HL-60/S4 (cell line): Measurements from ENCODE around the gene SLN.

ENCODE experiments used
- in situ Hi-C: fragments of 300-500 bp; cut with MboI; formaldehyde crosslinking; loops from 2 replicates; pipeline ENCODE4 v1.14.3; 2022; ENCODE audit warnings: low sequenced_read_pairs

SLN gene

DNA sequence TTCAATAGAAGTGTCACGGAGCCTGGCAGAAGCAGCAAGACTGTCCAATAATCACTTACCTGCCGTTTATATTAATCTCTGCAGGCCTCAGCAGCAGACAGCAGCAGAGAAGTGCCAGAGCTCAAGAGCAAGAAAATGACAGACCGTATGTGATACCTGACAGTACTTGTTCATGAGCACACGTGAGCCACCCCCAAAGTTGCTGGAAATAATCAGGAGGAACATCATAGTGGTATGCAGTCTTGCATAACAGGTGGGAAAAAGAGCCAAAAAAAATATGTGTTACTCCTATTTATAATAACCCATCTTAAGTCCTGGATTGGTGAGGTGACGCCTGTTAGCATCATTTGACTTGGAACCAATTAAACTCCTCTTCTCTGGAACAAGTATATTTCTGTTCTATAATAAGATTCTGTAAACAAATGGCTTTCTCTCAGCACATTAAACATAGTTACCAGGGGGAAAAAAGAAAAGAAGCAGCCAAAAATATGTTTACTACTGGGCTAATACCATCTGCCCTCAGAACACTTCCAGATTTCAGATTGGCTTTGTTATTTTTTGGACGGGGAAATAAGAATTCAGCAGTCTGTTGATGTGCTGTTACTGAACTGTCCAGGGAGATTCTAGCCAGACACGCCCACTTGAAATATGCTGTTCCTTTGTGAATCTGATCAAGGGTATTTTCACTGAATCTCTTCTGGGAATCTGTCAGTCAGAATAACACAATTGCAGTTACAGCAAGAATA, 7.9 kb upstream of the SLN start:
- in situ Hi-C loops, result no loop called here

DNA sequence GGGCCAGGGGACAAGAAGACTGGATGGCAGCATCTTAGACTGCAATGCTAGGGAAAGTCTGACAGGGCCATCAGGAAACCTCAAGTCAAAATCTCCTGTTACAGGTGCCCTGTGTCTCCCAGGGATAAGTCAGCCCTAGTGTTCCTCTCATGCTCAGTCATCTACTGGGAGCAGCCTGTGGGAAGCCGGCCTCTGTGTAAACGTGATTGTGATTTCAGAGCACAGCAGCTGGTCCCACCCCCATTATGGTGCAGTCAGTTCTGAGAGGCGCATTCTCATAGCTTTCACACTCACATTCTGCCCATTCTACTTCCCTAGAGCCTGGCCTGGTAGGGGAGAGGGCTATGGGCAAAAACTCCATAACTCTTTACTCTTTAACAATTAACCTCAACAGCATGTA, 7.2 kb upstream of the SLN start:
- in situ Hi-C loops, result no loop called here

DNA sequence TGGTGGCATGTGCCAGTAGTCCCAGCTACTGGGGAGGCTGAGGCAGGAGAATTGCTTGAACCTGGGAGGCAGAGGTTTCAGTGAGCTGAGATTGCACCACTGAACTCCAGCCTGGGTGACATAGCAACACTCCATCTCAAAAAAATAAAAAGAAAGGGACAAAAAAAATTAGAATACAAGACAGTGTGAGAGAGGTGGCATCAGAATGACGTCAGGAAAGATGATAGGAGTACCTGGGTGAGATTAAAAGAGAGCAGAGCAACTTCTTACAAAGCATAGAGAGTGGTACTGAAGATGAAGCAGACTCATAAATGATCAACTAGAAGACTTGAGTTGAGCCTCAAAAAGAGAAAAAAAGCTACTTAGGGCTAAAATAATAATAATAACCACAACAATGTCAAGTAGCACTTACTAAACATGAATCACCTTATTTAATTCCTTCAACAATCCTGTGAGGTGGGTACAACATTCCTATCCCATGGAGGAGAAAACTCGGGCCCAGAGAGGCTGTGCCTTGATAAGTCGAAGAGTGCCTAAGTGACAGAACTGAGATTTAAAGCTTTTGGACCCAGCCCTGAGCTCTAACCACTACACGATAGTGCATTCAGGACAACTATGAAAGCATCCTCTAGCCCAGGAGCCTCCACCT, 5.2 kb upstream of the SLN start:
- in situ Hi-C loops, result no loop called here

DNA sequence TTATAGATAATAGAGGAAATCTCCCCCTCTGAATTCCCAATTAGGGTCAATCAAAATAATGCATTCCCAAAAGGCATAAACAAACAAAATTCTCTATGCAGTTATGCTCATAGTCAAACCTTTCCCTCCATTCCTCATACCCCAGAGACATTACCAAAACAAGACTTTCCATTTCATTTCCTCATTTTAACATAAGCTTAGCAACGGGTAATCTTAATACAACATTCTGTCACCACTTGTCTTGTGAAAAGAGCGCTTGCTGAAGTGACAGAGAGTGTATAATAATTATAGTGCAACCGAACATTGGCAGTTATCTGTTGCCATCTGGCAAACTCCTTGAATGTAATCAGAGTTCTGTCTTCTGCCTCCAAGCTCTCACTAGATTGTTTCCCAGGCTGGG, 1.2 kb upstream of the SLN start:
- in situ Hi-C loops, result no loop called here

DNA sequence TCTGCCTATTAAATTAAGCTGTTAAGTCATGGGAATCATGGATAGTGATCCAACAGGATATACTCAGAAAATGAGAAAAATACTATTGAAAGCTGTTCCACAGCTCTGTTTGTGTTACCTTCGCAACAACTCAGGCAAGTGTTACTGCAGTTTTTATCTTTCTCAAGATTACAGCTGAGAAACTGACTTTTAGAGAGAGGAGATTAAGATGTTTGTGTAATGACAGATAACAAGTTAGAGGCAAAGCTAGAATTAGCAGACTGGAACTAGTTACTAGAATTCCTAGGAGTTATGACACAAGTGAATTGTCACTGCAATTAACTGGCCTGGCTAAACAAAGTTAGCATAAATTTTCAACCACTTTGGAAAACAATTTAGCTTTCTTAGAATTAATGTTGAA, 1.6 kb downstream of the SLN start:
- in situ Hi-C loops, result no loop called here

DNA sequence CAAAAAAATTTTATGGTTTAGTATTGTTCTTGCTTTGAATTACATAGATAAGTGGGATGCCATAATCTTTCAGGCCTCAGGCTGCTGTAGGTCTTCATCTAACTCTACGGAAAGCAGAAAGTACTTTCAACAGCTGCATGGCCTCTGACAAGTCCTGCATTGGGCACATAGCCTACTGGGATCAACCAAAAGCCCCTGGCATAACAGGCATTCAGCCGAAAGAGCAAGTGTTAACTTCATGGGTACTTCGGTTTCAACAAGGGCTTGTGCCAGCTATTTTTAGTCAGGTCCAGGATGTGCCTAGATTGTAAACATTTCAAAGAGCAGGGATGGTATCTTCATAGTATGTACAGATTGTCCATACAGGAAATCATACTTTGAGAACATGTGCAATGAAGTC, 3.1 kb downstream of the SLN start:
- in situ Hi-C loops, result no loop called here

DNA sequence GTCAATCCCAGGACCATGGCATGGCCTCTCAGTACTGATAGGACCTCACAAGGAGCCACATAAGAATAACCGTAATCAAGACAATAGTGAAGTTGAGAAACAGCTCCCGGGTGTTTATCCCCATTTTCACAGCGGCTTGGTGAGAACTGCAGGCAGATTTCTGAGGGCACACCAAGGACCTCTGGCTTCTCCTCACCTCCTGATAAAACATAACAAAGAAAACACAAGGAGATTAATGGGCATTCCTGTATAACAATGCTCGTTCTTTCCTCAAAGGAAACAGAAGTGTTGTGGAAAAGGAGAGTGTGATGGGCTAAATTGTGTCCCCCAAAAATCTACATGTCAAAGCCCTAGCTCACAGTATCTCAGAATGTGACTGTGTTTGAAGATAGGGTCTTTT, 4.0 kb downstream of the SLN start:
- in situ Hi-C loops, result no loop called here

DNA sequence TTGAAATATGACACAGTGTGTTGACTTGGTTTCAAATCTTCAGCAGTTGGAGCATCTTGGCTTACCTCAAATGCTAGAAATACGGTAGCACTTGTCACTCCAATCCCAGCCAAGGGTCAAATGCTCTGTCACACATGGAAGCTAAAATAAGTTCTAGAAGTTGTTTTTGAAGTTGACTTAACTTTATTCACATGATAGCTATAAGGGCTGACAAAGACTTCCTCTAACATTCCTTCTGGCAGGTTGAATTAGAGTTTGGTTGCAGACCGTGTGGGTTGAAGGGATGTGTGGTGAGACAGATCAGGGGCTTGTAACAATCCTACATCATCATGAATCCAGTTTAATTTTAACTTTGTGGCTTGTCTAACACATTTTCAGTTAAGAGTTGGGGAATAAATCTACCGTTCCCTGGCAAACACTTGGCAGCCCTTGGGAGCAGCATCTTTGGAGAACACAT, 4.6 kb downstream of the SLN start:
- in situ Hi-C loops, result no loop called here

DNA sequence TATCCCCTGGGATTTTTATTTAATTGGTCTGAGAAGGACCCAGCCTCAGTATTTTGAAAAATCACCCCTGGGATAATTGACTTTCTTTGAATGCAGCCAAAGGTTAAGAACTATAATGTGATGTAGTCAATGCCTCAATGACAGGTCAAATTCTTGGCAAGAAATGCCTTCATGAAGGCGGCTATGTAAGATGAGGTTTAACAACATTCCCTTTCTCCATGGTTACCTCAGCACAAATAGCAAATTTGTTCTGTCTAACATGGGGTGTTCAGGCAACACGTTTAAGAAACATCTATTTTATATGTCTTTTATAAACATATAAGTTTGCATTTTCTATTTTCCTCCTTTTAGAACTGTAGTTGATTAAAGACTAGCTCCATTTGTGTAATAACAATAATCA, 5.3 kb downstream of the SLN start:
- in situ Hi-C loops, result no loop called here

DNA sequence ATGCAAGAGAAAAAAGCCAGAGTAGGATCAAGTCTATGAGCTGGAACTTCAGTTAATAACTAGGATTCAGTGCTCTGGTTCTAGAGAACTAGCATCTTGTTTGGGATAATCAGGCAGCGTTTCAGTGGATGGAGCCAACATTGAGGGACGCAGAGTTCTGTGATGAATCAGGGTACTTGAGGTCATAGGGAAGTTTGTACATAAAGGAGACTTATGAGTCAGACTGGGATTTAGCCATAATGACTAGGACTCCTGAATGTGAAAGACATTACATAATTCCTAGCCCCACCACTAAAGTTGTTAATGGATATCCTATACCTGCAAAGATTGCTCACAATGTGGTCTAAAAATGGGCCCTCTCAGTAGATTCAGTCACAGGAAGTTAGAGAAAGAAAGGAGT, 6.8 kb downstream of the SLN start:
- in situ Hi-C loops, result no loop called here

DNA sequence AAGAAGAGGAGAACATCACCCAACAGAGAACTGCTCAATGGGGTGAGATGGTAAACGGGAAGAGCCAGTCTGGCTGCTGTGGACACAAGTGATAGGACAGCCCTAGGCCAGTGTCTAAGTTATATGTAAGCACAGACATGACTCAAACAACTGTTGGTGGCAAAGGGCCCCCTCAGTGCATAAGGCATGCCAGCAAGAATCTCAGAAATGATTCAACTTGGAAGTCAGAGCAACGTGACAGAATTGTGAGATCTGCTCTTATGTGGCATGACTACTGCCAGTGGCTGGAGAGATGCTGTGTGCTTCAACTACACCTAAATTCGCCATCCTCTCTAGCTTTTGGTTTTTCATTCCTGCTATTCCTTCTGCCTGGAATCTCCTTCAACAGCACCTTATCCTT, 7.4 kb downstream of the SLN start:
- in situ Hi-C loops, result no loop called here

DNA sequence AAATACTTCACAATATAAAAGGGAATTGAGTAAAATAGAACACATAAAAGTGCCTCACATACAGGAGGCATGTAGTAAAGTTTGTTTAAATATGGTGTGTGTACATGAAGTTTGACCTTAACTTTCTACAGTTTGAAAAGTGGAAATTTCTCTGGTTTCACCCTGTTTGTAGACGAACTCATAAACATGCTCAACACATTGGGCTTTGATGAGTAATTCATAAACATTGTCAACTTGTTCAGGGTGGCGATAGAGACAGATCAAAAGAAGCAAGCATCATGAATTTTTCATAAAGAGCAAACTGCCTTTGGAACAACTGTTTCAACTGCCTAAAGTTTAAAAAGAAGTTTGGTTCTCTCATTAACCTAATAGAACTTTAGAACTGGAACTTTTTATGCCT, 9.1 kb downstream of the SLN start:
- in situ Hi-C loops, result no loop called here

DNA sequence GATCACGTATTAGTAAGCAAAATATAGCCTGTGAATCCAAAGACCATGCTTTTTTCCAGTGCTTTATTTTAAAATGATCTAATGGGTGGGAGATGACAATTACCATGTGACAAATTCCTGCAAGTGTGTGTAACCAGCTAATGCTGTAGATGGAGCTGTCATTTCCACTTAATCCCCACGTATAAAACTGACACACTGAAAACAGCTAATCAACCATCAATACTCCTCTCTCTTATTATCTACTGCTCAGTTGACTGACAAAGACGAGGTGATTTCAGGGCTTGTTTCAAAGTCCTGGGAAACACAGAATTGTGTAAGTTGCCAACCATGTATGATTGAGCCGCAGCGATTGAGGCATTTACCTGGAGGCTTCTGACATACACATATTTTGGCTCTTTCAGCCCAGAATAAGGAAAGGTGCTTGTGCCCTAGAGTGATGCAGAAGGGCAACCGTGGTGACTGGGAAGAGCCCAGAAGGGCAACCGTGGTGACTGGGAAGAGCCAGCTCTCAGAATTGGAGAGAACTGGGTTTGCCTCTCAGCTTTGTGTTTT, 9.7 kb downstream of the SLN start:
- in situ Hi-C loops, result no loop called here

DNA sequence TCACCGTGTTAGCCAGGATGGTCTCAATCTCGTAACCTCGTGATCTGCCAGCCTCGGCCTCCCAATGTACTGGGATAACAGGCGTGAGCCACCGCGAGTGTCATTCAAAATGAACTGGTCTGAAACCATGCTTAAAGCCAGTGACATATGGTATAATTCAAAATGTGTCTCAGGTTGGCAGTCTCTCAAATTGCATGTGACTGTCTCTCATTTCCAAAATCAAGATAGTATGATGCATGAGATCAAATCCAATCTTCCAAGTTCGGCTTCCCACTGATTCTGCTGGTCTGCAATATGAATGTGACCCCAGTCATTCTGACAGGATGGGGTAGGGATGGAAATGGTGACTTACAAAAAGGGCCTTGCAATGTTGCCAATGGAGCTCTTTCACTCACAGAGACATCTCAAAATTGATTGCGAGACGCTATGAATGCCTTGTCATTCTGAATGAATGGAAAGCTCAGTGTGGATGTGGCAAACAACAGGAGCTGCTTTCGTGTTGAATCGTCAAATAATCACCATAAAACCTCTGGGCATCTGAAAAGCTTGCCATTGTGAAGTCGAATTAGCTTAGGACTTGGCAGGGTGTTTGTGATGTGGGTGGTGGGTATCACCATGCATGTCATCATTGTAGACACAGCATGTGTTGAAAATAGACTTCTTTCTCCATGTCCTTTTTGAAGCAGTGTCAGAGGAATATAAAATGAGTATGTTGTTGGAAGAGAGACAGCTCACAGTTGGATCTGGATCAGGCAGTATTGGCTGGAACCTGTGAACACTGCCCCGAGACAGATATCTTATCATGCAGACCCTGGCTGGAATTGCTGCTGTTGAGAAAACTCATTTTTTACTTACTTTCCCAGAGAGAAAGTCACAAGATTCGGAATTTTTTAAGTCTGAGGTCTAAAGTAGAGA, 12.2 kb downstream of the SLN start:
- in situ Hi-C loops, result no loop called here

DNA sequence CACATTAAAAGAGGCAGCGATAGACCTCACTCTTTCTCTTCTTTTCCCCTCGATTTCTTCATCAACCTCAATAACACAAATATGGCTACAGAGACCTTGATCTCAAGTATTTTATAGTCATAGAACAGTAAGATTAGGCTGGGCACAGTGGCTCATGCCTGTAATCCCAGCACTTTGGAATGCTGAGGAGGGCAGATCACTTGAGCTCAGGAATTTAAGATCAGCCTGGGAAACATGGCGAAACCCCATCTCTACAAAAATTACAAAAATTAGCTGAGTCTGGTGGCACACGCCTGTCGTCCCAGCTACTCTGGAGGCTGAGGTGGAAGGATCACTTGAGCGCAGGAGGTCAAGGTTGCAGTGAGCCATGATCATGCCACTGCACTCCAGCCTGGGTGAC, 14.6 kb downstream of the SLN start:
- in situ Hi-C loops, result no loop called here

DNA sequence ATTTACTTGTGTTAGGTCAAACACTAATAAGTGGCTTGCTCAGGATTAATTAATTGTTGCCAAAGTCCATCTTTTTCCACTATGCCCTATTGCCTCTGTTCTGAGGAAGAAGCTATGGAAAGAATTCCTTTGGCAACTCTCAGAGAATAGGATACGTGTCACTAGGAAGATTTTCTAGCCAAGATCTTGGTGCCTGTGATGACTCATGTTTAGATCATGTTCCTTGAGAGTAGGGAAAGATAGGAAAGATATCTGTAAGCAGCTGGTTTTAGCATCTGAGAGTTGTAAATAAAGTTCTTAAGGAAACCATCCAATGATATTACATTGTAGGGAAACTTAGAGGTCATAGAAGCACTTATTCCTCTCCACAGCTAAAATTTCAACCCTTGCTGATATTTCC, 15.7 kb downstream of the SLN start:
- in situ Hi-C loops, result no loop called here

DNA sequence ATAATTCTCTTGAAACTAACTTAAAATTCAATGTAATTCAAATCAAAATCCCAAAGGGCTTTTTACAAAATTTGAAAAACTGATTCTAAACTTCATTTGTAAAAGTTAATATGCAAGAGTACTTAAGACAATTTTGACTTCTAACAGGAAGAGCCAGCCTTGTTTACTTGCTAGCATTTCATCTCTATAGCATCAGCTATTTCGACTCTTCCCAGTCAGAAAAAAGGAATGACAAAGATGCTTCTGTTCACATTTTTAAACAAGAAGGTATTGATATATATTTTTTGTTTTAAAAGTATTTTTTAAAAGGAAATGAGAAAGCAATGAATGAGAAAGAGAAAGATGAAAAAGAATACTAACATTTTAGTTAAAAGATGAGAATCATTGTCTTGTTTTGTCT, 16.4 kb downstream of the SLN start:
- in situ Hi-C loops, result no loop called here

DNA sequence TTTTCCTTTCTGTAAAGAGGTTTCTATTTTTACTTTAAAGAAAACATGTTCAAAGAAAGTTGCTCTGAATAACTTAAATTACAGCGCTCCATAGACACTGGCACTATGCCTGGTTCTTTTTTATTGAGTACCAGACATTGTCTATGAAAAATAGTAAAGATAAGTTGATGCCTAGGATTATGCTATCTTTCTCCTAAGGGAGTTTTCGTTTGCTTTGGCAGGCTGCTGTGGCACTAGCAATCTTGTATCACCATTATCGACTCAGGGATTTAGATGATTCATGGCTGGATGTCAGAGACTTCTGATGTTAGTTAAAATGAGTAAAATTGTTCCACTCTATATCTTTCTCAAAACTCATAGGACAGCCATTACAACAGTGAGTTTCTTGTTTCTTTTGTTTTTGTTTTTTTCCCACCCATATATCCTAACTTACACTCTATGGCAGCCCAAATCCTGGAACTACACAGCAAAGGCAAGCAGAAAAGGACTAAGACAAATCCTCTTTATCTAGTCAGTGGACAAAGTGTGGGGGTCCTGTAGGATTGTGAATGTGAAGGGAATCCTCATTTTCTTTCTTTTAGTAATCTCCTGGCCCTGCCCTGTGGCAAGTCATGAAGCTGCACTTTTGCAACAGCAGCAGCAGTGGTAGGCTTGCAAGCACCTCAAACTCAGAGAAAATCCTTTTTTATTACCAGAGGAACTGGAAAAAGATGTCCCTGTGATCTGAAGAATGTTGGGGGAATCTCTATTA, 20.7 kb downstream of the SLN start:
- in situ Hi-C loops, result no loop called here

DNA sequence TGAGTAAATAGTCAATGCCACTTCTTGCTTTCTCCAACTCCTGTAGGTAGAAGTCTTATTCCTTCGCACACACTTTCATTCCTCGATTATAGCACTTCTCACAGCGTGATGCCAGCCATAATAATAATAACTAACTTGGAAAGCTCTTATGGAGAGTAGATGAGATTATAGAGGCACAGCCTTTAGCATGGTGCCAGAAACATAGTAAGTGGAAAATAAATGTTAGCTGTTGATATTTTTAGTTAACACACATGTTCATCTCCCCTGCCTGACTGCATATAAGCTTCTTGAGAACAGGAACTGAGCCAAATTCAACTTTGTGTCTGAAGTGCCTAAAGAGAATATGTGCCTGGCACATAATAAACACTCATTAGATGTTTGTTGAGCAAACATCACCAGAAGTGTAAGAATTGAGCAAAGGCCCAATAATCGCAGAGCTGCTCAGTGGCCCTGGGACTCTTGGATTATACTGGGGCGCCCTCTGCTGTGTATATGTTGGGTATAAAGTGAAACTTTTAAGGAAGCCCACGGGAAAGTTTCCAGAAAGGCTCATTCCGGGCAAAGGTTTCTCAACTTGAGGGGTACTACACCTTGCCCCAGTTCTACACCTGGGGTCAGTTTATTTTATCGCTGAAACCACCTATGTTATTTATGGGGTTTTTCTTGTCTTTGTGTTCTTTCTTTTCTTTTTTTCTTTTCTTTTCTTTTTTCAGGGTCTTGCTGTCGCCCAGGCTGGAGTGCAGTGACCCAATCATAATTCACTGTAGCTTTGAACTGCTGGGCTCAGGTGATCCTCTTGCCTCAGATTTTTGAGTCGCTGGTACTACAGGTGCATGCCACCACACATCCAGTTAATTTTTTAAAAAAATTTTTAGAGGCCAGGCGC, 22.3 kb downstream of the SLN start:
- in situ Hi-C loops, result no loop called here
